Activated T-helper 17 cell treated with anti-CD3 and anti-CD28 coated beads, Interleukin-2, amount 50 U/mL, for 72 hours (primary cell): ENCODE measurements around the gene NFE2L3. TPM values are rescaled to one million over a fixed set of nuclear protein-coding genes. Genes with fewer than 3 reads are reported as not detected.

Experiments used
- ATAC-seq: fragments of 150-1000 bp; cut with Tn5 transposase; replicated peaks from 2 replicates; pipeline ENCODE4 v1.10.0; 2021; ENCODE audit warnings: mild to moderate bottlenecking, moderate library complexity
- H3K27ac Mint-ChIP-seq: one replicate; pipeline ENCODE4 v1.8.0; 2022; ENCODE audit warnings: mixed read lengths
- H3K27me3 Mint-ChIP-seq: one replicate; pipeline ENCODE4 v1.8.0; 2022; ENCODE audit warnings: mixed read lengths
- H3K36me3 Mint-ChIP-seq: one replicate; pipeline ENCODE4 v1.8.0; 2022; ENCODE audit warnings: low read depth, mild to moderate bottlenecking, mixed read lengths
- H3K4me1 Mint-ChIP-seq: one replicate; pipeline ENCODE4 v1.8.0; 2022; ENCODE audit warnings: mixed read lengths
- H3K4me3 Mint-ChIP-seq: one replicate; pipeline ENCODE4 v1.8.0; 2022; ENCODE audit warnings: mild to moderate bottlenecking, mixed read lengths
- H3K9me3 Mint-ChIP-seq: one replicate; pipeline ENCODE4 v1.8.0; 2022; ENCODE audit warnings: mixed read lengths
- total RNA-seq, 2 donors: library from RNA; stranded (reverse); gene quantifications; one replicate each; pipeline ENCODE4 v1.2.3, GENCODE V29; 2022

NFE2L3 gene
- total RNA-seq, 2 donors from 2014 or later = 24.1 to 27.6 TPM

- no peaks in the 10 kb centered on the region for H3K27me3 Mint-ChIP-seq
- H3K36me3 Mint-ChIP-seq = peaks cover 91% of the 10 kb centered on the region
- no peaks in the 10 kb centered on the region for H3K9me3 Mint-ChIP-seq
- H3K4me1 Mint-ChIP-seq = peaks cover 31% of the 10 kb centered on the region
- peak within 1 kb of the TSS; percentile 100 for H3K4me3 Mint-ChIP-seq
- peak; percentile 53 for ATAC-seq
- H3K27ac Mint-ChIP-seq = peak within 1 kb of the TSS; percentile 100
Measured at GRCh38 chr7:26201247-26202018, 49.4 kb downstream of the NFE2L3 start, which contains the start of gene CBX3. TSS of gene CBX3 (plus strand) at chr7:26201745. CDS start at chr7:26202999, 1,254 bp downstream.

- Mint-ChIP-seq H3K4me3 (peak overlapping the region; percentile 100), H3K4me1 (peaks cover 30% of the 10 kb centered on the region), H3K36me3 (peaks cover 91% of the 10 kb centered on the region), H3K27me3 (no peaks in the 10 kb centered on the region), H3K27ac (peak overlapping the region; percentile 83), H3K9me3 (no peaks in the 10 kb centered on the region)
- ATAC-seq = no peak
Measured at GRCh38 chr7:26202019-26202990, 50.3 kb downstream of the NFE2L3 start.

DNA sequence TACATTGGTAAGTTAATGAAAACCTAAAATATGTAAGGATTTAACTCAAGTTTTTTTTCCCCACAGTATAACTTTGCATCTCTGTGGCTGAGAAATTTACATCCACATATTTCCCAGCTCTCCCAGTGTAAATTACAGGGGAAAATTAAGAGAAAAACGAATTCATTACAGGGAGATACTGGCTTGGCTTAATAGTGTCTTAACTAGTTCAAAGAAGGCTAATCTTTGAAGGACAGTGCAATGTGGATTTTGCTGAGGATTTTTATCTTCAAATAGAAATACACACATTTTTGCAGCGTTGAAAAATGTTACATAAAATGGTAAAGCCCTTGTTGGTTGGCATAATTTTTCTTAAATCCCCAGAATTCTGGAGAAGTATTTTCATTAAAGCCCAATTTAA, 51.0 kb downstream of the NFE2L3 start:
- peaks cover 91% of the 10 kb centered on the region for H3K36me3 Mint-ChIP-seq
- peak overlapping the region; percentile 83 for H3K27ac Mint-ChIP-seq
- no peaks in the 10 kb centered on the region for H3K27me3 Mint-ChIP-seq
- ATAC-seq = no peak
- H3K4me1 Mint-ChIP-seq = peaks cover 31% of the 10 kb centered on the region
- H3K4me3 Mint-ChIP-seq = peak overlapping the region; percentile 94
- no peaks in the 10 kb centered on the region for H3K9me3 Mint-ChIP-seq

DNA sequence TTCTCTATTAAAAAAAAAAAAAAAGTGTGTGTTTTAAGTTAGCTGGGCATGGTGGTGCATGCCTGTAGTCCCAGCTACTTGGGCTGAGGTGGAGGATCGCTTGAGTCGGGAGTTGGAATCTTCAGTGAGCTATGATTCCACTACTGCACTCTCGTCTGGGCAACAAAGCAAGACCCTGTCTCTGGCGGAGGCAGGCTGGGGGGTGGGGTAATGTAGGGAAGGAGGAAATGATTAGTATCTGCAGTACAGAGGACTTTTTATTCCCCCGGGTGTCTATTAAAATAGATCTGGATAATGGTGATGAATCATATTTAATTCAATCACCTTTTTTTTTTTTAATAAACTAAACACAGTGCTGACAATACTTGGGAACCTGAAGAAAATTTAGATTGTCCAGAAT, 56.0 kb downstream of the NFE2L3 start:
- ATAC-seq = no peak
- Mint-ChIP-seq H3K4me1 (peaks cover 31% of the 10 kb centered on the region), H3K36me3 (peaks cover 100% of the 10 kb centered on the region), H3K27ac (no peak overlapping the region), H3K4me3 (no peak overlapping the region), H3K27me3 (no peaks in the 10 kb centered on the region), H3K9me3 (no peaks in the 10 kb centered on the region)

DNA sequence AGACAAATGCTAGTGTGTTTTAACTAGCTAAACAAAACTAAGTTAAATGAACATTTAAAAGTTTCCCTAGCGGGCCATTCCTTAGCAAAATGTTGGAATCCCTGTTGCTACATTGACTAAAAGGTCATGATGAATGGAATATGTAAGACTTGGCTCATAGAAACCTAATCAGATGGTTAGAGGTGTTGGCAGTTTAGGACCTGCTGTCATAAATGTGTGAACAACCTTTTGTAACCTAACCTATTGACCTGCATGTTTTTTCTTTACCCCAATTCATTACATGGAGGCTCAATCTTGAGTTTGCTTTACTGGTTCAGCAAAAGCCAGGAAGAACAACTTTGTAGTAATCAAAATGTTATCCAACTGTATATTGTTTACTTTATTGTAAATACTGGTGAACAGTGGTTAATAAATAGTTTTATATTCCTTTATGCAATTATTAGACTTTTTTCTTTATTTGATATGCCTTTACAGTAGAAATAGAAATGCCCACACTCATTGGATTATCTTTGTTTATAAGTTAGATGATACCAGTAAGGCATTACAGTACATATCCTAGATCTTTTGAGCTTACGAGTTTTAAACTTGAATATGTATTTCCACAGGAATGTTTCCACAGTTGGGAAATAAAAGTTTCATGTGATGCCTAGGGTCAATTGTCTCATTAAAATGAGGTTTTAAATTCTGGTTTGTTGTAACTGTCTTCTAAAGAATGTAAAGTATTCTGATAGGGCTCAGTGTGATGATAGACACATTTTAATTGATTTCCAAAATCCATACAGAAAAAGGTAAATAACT, 61.1 kb downstream of the NFE2L3 start:
- Mint-ChIP-seq H3K4me3 (no peak overlapping the region), H3K27me3 (no peaks in the 10 kb centered on the region), H3K36me3 (peaks cover 54% of the 10 kb centered on the region), H3K27ac (no peak overlapping the region), H3K4me1 (no peaks in the 10 kb centered on the region), H3K9me3 (no peaks in the 10 kb centered on the region)
- ATAC-seq = no peak

DNA sequence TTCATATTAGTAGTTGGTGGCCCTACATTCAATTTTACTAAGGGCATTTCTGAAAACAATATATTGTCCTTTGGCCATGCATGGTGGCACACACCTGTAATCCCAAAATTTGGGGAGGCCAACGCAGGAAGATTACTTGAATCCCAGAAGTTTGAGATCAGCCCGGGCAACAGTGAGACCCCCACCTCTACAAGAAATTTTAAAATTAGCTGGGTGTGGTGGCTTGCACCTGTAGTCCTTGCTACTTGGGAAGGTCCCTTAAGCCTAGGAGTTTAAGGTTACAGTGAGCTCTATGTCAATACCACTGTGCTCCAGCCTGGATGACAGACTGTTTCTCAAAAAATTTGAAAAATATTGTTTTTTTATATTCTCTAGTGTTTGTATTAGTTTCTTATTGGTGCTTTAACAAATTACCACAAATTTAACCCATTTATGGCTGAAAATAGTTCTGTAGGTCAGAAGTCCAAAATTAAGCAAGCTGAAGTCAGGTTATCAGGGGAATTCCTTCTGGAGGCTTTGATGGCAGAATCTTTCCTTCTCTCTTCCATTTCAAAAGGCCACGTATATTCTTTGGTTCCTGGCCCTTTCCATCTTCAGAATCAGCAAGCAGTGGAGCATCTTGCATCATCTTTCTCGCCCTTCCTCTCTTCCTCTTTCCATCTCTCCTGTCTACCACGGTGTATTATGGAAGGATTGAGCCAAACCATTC, 62.0 kb downstream of the NFE2L3 start:
- Mint-ChIP-seq H3K27ac (no peak overlapping the region), H3K27me3 (no peaks in the 10 kb centered on the region), H3K9me3 (no peaks in the 10 kb centered on the region), H3K4me1 (no peaks in the 10 kb centered on the region), H3K4me3 (no peak overlapping the region), H3K36me3 (peaks cover 45% of the 10 kb centered on the region)
- ATAC-seq = no peak

- Mint-ChIP-seq H3K4me3 (no peak overlapping the region), H3K9me3 (no peaks in the 10 kb centered on the region), H3K36me3 (peaks cover 24% of the 10 kb centered on the region), H3K27ac (no peak overlapping the region), H3K4me1 (no peaks in the 10 kb centered on the region), H3K27me3 (no peaks in the 10 kb centered on the region)
- ATAC-seq = peak; percentile 61
Measured at GRCh38 chr7:26216049-26216448, 64.1 kb downstream of the NFE2L3 start.

DNA sequence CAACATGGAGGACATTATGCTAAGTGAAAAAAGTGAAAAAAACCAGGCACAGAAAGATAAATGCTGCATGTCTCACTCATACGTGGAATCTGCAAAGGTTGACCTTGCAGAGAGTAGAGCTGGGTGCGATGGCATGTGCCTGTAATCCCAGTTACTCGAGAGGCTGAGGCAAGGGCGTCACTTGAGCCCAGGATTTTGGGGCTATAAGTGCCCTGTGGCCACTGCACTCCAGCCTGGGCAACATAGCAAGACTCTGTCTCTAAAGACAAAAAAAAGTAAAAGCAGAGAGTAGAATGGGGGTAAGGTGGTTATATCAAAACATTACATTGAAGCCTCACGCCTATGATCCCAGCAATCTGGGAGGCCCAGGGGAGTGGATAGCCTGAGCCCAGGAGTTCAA, 72.4 kb downstream of the NFE2L3 start:
- H3K4me1 Mint-ChIP-seq = no peaks in the 10 kb centered on the region
- no peak for ATAC-seq
- H3K36me3 Mint-ChIP-seq = no peaks in the 10 kb centered on the region
- H3K27ac Mint-ChIP-seq = no peak overlapping the region
- no peaks in the 10 kb centered on the region for H3K27me3 Mint-ChIP-seq
- H3K4me3 Mint-ChIP-seq = no peak overlapping the region
- no peaks in the 10 kb centered on the region for H3K9me3 Mint-ChIP-seq

DNA sequence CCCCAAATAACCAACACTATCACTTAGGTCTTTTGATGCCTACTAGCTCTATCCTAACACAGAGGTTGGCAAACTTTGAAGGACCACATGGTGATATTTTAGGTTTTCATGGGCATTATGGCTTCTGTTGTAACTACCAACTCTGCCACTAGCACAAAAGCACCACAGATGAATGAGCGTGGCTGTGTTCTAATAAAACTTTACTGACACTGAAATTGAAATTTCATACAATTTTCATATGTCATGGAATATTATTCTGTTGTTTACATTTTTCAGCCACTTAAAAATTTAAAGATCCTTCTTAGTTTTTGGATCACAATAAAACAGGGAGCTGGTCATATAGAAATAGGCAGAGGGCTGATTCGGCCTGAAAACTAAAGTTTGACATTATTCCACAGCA, 76.0 kb downstream of the NFE2L3 start:
- Mint-ChIP-seq H3K36me3 (no peaks in the 10 kb centered on the region), H3K4me3 (no peak overlapping the region), H3K27me3 (no peaks in the 10 kb centered on the region), H3K27ac (no peak overlapping the region), H3K4me1 (no peaks in the 10 kb centered on the region), H3K9me3 (no peaks in the 10 kb centered on the region)
- no peak for ATAC-seq

- Mint-ChIP-seq H3K36me3 (no peaks in the 10 kb centered on the region), H3K27me3 (no peaks in the 10 kb centered on the region), H3K27ac (no peak overlapping the region), H3K4me3 (no peak overlapping the region), H3K4me1 (no peaks in the 10 kb centered on the region), H3K9me3 (no peaks in the 10 kb centered on the region)
- no peak for ATAC-seq
Measured at GRCh38 chr7:26233902-26234511, 82.0 kb downstream of the NFE2L3 start.

Other genes starting within 250 kb of the NFE2L3 start
- gene HNRNPA2B1, start 48.5 kb downstream of the NFE2L3 start, total RNA-seq = 100 to 1,000 TPM; 491 to 882 TPM
- 100 to 1,000 TPM; 179 to 242 TPM for gene CBX3, start 49.5 kb downstream of the NFE2L3 start, total RNA-seq
- 10 to 100 TPM; 23.5 to 30.8 TPM for gene SNX10, start 139.7 kb downstream of the NFE2L3 start, total RNA-seq